Measurements from ENCODE around the gene KRT9. TPM values are rescaled to one million over a fixed set of nuclear protein-coding genes. Genes with fewer than 3 reads are reported as not detected.

Gene KRT9
- not detected in 2 replicates for total RNA-seq (ENCODE audit: low replicate concordance)

GRCh38 chr17:41571561-41572434 is at the start of gene KRT9:
TSS of gene KRT9 (minus strand) at chr17:41572059. CDS start at chr17:41571992, 67 bp downstream.

GRCh38 chr17:41612376-41613160 is 40.7 kb upstream of the KRT9 start, which contains the start of gene KRT16:
TSS of gene KRT16 (minus strand) at chr17:41612767. CDS start at chr17:41612688, 79 bp downstream.

GRCh38 chr17:41586863-41587495 is 15.1 kb upstream of the KRT9 start, which contains the start of gene KRT14:
TSS of gene KRT14 (minus strand) at chr17:41586895. CDS start at chr17:41586834, 61 bp downstream.

GRCh38 chr17:41518789-41519449 is 52.9 kb downstream of the KRT9 start, which contains the start of gene KRT15:
TSS of gene KRT15 (minus strand) at chr17:41518890. CDS start at chr17:41518827, 63 bp downstream.

Other genes with a start within 250 kb of the KRT9 start
- not detected in 2 replicates for gene KRT33A, start 221.2 kb downstream of the KRT9 start, total RNA-seq (ENCODE audit: low replicate concordance)
- gene KRT33B, start 202.2 kb downstream of the KRT9 start, total RNA-seq (ENCODE audit: low replicate concordance) = not detected in 2 replicates
- under 0.01 TPM in 1 of 2 replicates, not detected in the other for gene KRT34, start 189.8 kb downstream of the KRT9 start, total RNA-seq (ENCODE audit: low replicate concordance)
- not detected in 2 replicates for gene KRT31, start 174.5 kb downstream of the KRT9 start, total RNA-seq (ENCODE audit: low replicate concordance)
- gene KRT37, start 147.5 kb downstream of the KRT9 start, total RNA-seq (ENCODE audit: low replicate concordance) = not detected in 2 replicates
- under 0.01 TPM in 1 of 2 replicates, not detected in the other for gene KRT38, start 131.1 kb downstream of the KRT9 start, total RNA-seq (ENCODE audit: low replicate concordance)
- not detected in 2 replicates for gene KRT32, start 104.7 kb downstream of the KRT9 start, total RNA-seq (ENCODE audit: low replicate concordance)
- gene KRT35, start 90.9 kb downstream of the KRT9 start, total RNA-seq (ENCODE audit: low replicate concordance) = not detected in 2 replicates
- 0.08 and 0.12 TPM in 2 replicates for gene KRT36, start 82.1 kb downstream of the KRT9 start, total RNA-seq (ENCODE audit: low replicate concordance)
- not detected in 2 replicates for gene KRT13, start 66.4 kb downstream of the KRT9 start, total RNA-seq (ENCODE audit: low replicate concordance)
- 0.35 and 0.90 TPM in 2 replicates for gene KRT15, start 53.2 kb downstream of the KRT9 start, total RNA-seq (ENCODE audit: low replicate concordance)
- 8.8 and 47.4 TPM in 2 replicates for gene KRT19, start 43.8 kb downstream of the KRT9 start, total RNA-seq (ENCODE audit: low replicate concordance)
- 0.23 TPM in 1 of 2 replicates, not detected in the other for gene KRT14, start 14.8 kb upstream of the KRT9 start, total RNA-seq (ENCODE audit: low replicate concordance)
- 0.15 and 0.35 TPM in 2 replicates for gene KRT16, start 40.7 kb upstream of the KRT9 start, total RNA-seq (ENCODE audit: low replicate concordance)
- 0.47 and 4.3 TPM in 2 replicates for gene KRT17, start 52.5 kb upstream of the KRT9 start, total RNA-seq (ENCODE audit: low replicate concordance)
- gene EIF1, start 116.8 kb upstream of the KRT9 start, total RNA-seq (ENCODE audit: low replicate concordance) = 82.7 and 93.4 TPM in 2 replicates
- gene GAST, start 140.3 kb upstream of the KRT9 start, total RNA-seq (ENCODE audit: low replicate concordance) = not detected in 2 replicates
- 0.08 and 0.12 TPM in 2 replicates for gene HAP1, start 162.6 kb upstream of the KRT9 start, total RNA-seq (ENCODE audit: low replicate concordance)
- gene JUP, start 214.7 kb upstream of the KRT9 start, total RNA-seq (ENCODE audit: low replicate concordance) = 2.3 and 59.7 TPM in 2 replicates
- gene P3H4, start 239.9 kb upstream of the KRT9 start, total RNA-seq (ENCODE audit: low replicate concordance) = 90.3 and 133 TPM in 2 replicates
- gene FKBP10, start 240.9 kb upstream of the KRT9 start, total RNA-seq (ENCODE audit: low replicate concordance) = 494 and 761 TPM in 2 replicates